Measurements from ENCODE around the gene ARL9.
A peak's percentile ranks its signal among the peaks of the same experiment; 100 is the strongest.
"Not testable (repeated sequence)": the region's sequence is repeated elsewhere in the genome, so short reads cannot be mapped to it uniquely, and the experiment has no call there.

The ARL9 gene, protein sequence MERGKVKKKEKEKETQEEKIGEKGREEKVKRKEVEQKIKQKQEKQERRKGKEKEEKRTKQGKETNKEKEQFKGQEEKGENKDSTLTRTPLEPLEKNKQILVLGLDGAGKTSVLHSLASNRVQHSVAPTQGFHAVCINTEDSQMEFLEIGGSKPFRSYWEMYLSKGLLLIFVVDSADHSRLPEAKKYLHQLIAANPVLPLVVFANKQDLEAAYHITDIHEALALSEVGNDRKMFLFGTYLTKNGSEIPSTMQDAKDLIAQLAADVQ

DNA sequence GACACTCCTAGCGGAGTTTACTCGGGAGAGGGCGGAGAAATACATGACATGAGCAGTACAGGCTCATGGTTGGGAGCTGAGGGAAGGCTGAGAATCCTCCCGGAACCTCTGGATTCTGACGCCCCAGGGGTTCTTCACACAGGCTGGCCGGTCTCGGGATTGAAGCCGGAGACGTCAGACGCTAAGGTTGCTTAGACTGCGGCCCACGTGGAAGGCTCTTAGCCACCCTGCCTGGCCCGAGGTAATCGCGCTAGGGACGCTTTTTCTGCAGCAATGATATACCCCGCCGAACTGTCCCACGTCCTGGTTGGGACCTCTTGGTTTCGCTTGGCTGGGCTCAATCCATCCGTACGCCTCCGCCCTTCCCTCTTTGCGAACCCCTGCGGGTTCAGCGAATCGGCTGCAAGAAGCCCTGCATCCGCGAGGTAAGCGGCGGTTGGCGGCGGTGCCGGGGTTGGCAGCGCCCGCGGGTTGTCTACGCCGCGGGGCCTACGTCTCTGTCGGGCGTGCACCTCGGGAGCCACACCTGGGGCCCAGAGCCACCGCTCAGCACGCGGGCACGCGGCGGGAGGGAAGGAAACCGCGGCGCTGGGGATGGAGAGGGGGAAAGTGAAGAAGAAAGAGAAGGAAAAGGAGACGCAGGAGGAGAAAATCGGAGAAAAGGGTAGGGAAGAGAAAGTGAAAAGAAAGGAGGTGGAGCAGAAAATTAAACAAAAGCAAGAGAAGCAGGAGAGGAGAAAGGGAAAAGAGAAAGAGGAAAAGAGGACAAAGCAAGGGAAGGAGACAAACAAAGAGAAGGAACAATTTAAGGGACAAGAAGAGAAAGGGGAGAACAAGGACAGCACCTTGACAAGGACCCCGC is at the start of gene ARL9:
ARL9 (plus strand) TSS at position 523 of the 862 bp plus-strand sequence; CDS start at position 595, 72 bp downstream.
- no peak for DNase-seq

DNA sequence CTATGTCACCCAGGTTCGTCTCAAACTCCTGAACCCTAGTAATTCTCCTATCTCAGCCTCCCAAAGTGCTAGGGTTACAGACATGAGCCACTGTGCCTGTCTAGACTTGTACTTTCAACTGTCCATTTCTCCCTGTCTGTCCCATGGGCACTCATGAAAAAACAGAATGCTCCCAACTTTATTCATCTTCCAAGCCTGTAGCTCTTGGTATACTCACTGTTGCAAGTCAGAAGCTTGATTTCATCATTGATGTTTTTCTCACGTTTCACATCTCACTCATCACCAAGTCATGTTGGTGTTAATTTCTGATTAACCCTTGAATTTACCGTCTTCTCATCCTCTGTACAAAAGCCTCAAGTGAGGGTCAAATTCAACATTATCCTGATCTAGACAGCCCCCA is 45.5 kb upstream of the ARL9 start:
- DNase-seq = no peak

DNA sequence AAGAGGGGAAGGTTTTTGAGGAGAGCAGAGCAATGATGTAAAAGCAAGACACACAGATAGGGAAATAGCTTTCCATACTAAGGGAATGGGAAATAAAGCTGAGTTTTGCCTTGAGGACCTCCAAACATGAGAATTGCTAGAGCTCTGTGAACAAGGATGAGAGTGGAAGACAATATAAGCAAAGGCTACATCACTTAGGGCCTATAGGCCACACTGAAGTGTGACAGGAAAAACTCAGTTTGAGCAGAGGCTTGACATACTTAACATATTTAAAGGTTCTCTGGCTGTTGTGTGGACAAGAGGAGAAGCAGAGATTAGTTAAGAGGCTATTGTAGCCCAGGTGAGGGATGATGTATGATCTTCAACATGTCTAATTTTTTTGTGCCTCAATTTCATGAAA is 43.4 kb upstream of the ARL9 start:
- DNase-seq = no peak

DNA sequence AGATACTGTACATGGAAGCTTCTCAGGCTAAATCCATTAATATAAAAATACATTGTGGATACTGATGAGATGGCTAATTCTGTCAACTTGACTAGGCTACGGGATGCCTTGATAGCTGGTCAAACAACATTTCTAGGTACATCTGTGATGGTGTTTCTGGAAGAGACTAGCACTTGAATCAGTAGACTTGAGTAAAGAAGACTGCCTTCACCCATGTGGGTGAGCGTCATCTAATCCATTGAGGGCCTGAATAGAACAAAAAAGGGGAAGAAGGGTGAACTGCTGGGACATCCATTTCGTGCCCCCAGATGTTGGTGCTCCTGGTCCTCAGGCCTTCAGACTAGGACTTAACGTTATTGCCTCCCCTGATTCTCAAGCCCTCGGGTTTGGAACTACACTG is 41.9 kb upstream of the ARL9 start:
- DNase-seq = no peak

DNA sequence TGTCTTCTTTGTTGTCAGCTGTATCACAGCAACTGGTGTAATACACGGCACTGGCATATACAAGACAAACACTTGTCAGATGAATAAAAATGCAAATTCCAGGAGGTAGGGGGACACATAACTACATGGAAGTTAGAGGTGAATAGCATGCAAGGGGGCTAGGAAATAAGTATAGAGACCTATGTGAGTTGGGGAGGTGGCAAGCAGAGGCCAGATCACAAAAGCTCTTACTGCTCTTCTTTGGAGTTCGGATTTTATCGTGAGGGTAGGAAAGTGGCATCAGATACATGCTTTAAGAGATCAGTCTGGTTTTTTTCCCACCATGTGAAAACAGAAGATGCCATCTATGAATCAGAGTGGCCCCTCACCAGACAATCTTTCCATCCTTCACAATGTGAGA is 41.0 kb upstream of the ARL9 start:
- DNase-seq = no peak

DNA sequence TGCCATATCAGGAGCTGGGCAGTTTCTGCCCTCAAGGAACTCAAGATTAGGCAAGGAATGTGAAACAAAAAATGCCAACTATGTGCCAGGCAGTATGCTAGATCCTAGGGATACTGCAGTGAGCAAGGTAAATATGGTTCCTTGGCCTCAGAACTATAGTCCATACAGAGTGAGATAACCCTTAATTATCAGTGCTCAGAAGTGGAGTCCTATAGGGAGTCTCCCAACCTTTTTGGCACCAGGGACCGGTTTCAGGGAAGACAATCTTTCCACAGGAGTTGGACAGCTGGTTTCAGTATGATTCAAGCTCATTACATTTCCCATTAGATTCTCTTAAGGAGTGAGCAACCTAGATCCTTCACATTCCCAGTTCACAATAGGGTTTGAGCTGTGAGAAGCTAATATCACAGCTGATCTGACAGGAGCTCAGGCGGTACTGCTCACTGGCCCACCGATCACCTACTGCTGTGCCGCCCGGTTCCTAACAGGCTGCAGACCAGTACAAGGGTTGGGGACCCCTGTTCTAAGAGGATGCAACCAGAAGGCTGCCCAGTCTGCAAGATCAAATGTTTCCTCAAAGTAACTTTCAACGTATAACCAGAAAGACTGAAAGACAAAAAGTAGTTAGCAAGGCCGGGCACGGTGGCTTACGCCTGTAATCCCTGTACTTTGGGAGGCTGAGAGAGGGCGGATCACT is 39.8 kb upstream of the ARL9 start:
- DNase-seq = no peak

DNA sequence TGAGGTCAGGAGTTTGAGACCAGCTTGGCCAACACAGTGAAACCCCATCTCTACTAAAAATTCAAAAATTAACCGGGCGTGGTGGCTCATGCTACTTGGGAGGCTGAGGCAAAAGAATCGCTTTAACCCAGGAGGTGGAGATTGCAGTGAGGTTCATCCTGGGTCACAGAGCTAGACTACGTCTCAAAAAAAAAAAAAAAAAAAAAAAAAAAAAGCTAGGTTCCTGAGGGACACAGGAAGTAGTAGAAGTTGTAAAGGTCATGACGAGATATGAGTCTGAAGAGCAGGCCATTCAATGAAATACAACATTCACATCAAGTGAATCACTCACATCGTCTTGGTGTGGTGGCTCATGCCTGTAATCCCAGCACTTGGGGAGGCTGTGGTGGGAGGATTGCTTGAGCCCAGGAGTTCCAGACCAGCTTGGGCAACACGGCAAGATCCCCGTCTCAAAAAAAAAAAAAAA is 39.3 kb upstream of the ARL9 start:
- not testable (repeated sequence) for DNase-seq

DNA sequence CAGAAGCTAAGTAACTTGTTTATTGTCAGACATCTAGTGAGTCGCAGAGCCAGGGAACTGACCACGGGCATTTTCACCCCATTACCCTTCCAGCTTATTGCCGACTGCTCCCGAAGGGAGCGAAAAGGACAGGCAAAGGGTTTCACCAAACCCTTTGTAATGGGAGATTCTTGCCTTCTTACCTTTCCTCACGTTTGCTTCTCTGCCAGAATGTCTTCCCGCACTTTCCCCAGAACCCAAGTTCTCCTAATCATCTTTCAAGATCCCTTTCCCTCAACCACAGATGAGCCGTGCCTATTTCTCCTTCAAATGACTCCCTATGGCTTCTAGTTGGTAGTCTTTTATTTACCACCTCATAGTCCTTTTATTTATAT is 38.7 kb upstream of the ARL9 start:
- DNase-seq = no peak

DNA sequence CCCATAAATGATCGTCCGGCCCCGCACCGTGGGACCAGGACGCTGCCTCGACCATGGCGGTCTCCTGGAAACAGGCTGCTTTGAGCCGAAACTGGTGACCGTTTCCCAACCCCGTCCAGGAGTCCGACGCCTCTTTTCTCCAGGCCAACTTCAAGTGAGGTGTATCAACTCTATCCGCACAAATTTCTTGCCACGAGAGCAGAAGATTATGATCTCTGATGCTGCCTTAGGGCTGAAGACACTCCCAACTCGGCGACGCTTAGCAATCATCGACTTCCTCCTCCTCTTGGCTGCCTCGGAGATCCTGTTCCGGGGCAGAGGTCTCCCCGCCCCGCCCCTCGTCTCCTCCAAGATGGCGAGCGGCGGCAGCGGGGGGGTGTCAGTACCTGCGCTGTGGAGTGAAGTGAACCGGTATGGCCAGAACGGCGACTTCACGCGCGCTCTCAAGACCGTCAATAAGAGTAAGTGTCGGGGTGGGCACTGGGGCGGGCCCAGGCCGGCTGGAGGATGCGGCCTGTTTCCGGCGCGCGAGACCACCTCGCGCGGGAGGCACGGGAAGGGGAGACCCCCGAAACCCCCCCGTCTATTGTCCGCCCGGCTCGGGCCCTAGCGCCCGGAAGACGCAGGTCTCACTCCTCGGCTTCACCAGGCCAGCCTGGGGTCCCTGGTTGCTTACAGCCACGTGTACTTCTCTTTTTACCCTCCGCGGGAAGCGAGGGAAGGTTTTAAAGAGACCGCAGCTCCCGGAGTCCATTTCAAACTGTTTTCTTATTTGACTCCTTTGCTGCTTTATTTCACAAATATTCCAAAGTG is 38.1 kb upstream of the ARL9 start, which contains the start of gene SRP72:
SRP72 (plus strand) TSS at position 334 of the 813 bp plus-strand sequence; CDS start at position 353, 19 bp downstream.
- peak; percentile 92 for DNase-seq

DNA sequence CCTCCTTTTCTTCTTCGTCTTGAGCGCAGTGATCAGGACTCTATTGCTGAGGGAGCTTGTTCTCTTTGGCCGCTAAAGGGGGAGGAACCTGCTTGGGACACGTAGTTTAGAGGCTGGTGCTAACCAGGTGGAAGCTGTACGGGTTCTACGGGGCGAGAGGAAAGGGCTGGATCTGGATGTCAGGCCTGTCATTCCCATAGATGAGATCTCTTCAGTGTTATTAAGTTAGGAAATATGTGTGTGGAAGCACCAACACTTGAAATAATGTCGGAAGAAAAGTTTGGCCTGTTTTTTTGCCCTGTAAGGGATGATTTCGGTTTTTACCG is 37.5 kb upstream of the ARL9 start:
- DNase-seq = no peak

DNA sequence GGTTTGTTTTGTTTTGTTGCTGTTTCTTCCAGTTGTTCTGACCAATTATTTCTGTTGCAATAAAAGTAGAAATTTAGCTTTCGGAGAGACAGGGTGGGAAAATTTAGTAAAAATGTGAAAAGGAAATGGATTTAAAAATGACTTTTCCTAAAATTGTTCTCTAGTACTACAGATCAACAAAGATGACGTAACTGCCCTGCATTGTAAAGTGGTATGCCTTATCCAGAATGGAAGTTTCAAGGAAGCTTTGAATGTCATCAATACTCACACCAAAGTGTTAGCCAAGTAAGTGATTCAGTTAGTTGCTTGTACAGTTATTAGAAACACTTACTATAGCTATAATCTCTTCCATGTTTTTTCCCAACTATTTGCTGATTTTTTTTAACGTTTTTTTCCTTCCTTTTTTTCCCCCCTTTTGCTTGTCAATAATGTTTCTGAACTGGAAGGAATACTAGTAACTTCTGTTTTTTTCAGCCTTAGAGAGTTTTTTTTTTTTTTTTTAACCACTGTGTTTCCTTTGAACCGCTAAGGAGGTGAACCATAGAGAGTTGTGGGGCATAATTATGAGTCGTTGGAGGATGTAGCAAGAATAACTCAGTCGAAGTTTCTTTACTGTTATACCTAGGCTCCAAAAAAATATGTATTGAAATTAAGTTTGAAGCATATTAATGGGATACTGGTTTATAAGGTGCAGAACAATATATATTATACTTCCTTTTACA is 35.9 kb upstream of the ARL9 start:
- no peak for DNase-seq

DNA sequence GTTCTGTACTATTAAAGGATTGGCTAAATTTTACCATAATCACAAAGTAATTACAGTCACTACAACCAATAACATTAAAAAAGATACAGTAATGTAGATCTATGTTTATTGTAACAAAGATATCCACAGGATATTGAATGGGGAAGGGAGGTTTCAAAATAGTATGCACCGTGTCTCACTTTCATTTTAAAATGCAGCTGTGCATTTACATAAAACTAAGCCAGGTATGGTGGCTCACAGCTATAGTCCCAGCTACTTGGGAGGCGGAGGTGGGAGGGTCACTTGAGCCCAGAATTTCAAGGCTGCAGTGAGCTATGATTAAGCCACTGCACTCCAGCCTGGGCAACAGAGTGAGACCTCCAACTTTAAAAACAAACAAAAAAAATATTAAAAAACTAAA is 29.7 kb upstream of the ARL9 start:
- DNase-seq = no peak

DNA sequence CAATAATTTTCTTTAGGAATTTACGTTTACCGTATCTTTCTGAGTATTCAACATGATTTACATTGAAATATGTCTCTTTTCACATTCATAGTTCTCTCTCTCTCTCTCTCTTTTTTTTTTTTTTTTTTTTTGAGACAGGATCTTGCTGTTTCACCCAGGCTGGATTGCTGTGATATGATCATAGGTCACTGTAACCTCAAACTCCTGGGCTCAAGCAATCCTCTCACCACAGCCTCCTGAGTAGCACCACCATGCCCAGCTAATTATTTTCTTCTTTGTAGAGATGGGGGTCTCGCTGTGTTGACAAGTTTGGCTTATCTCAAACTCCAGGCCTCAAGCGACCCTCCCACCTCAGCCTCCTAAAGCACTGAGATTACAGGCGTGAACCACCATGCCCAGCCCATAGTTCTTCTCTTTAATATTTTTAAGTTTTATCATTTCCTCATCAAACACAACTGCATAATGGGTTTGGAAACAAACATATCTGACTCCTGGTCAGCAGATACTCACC is 28.3 kb upstream of the ARL9 start:
- DNase-seq = no peak

DNA sequence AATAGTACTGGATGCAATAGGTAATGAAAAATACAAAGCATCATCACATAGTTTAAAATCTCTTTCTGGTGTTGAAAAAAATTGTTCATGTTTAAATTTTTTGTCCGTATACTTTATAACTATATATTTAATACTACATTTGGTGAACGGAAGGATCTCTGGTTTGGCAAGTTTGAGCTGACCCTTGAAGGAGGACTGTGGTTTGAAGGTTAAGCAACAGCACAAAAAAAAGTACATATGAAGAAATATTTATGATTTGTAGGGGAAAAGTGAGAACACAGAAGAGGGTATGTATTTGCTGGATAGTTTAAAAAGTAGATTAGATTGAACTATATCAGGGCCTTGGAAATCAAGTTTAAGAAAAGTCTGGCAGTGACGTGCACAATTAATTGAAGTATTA is 24.9 kb upstream of the ARL9 start:
- DNase-seq = no peak

DNA sequence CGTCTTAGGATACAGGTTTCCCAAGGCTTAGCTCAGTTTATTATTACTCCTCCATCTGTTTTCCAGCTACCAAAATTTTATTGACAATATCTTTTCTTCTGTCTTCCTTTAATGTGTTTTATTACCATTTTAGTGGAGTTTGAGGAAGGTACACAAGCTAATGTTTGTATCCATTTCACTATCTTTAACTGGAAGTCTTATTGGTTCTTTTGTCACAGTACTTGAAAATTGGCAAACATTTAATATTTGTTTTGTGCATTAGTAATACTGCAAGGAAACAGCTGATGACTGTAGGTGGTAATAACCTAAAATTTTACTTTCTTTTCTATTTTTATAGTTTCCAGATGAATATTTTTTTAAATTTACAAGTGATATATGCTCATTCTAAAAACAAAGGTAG is 9.3 kb upstream of the ARL9 start:
- no peak for DNase-seq

DNA sequence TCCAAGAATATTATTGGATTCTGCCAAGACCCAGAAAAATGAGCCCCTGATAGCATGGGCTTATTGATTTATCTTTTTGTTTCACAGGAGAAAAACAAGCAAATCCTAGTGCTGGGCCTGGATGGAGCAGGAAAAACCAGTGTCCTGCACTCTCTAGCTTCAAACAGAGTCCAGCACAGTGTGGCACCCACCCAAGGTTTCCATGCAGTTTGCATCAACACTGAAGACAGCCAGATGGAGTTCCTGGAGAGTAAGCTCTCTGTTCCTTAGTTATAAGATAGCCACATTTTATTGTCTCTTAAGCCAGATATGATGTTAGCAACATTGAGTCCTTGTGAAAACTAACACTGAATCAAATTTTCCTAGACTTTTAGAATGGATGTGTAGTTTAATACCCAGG is 5.5 kb downstream of the ARL9 start:
- DNase-seq = no peak

DNA sequence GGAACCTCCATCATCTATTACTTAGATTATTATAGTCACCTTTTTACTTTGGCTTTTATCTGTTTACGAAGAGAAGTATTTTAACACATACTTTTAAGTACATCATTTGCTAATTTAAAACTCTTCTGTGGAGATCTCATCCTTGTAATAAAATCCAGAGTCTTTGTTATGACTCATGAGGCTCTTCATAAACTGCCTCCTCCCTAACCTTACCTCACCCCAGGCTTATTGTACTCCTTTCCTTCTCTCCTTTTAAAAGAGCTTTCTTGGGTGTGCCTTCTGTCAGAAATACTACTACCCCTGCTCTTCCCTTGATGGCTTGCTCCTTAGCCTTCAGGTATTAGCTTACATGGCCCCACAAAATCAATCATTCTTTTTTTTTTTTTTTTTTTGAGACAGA is 6.6 kb downstream of the ARL9 start:
- DNase-seq = no peak

DNA sequence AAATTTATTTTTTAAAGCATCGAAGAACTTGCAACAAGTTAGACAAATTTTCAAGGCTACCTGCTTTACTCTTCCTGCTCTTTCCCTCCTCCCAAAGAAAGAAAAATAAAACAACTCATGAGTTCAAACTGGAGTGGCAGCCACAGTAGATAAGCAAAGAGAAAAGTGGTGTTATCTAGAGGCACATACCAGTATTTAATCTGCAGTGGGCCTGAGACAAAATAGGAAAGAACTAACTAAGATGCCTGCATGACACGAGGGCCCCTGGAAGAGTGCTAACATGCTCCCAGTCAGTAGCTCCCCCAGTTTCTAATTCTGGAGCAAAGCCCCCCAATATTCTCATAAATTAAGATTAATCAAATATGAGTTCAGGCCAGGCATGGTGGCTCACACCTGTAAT is 7.9 kb downstream of the ARL9 start:
- no peak for DNase-seq

DNA sequence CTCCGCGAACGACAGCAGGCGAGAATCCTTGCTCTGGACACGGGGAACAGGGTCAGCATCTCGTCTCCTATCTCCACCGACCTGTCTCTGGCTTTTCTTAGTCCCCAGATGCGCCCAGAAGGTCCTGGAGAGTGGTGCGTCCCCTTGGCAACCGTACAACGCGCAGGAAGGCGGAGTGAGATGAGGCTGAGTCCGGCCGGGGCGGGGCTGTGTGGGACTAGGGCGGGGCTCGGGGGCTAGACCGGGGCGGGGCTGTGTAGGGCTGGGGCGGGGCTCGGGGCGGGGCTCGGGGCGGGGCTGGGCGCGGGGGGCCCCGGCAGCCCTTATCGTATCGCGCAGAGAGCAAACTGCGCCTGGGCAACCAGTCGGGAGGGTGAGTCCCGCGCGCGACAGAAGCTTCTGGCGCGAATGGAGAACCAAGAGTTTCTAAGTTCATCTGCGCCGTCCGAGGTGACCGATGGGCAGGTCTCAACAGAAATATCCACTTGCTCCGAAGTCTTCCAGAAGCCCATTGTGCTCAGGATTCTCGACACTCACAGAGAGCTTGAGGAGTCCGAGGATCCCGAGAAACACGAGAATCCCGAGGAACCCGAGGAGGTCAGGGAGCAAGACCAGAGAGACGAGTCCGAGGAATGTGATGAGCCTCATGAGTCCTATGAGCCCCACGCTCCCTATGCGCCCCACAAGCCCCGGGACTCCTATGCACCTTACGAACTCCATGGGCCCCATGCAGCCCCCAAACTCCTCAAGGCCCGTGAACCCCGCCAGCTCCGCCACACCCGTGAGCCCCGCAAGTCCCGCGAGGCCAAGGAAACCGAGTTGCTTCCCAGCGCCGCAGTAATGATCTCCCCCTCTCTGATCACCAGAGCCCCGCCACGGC is 24.9 kb downstream of the ARL9 start:
- DNase-seq = no peak

DNA sequence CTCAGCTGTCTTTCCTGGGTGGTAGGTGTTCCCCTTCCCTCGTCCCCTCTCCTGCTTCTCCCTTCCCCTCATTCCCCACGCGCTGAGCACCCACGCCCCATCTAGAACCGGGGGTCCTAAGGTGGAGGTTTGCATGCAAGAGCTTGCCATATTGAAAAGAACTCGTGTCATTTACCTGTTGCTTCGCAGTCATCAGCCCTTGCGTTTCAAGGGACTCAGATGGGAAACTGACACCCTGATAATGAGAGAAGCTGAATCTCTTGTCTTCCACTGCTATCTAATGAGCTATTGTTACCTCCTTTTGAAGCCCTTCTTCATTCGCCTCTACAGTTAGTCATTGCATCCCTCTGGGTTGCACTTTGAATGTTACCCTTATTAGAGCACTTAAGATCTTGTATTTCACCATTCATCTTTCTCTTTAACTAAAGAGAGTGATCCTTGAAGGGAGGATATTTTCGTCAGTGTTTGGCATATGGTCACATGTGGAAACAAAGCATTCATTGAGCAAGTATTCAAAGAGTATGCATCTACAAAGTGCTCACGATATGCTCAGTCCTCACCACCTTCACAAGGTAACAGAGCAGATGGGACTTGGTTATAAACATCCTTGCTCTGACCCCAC is 25.7 kb downstream of the ARL9 start:
- DNase-seq = no peak

DNA sequence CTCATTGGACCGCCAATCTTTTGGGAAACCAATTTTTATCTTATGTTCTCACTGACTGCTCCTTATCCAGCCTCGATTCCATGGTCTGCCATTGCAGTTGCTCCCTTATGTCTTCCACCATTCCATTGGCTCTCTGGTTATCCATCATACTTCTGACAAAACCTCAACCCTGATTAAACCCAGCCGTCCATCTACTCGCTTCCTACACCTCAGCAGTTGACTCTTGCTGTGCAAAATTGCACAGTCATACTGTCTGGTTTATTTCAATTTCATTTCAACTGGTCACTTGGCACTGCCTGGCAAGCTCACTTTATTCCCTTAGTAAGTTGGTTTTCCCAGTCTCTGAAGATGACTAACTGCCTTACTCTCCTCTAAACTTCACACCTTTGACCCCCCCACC is 26.2 kb downstream of the ARL9 start:
- DNase-seq = no peak
